HepG2 (cell line): ENCODE measurements around the gene CCT6A. TPM values are rescaled to one million over a fixed set of nuclear protein-coding genes. Genes with fewer than 3 reads are reported as not detected.

ENCODE experiments used
- ARID4A ChIP-seq: sonication (generic); formaldehyde crosslinking; IDR thresholded peaks from 2 replicates; pipeline ENCODE4 v1.5.0; 2020; ENCODE audit warnings: mild to moderate bottlenecking, missing genetic modification reagents, borderline replicate concordance
- ATM ChIP-seq: fragments of 450-650 bp; IDR thresholded peaks from 2 replicates; pipeline ENCODE4 v1.7.1; 2017; ENCODE audit warnings: mild to moderate bottlenecking, borderline replicate concordance
- BCL6 ChIP-seq: IDR thresholded peaks from 2 replicates; pipeline ENCODE4 v1.6.1; 2016; ENCODE audit warnings: missing genetic modification reagents, missing compliant biosample characterization
- HCFC1 ChIP-seq: fragments of 150-350 bp; IDR thresholded peaks from 2 replicates; pipeline ENCODE4 v1.6.1; 2014; ENCODE audit warnings: low read depth, low read length
- HOXA5 ChIP-seq: sonication (generic); formaldehyde crosslinking; IDR thresholded peaks from 2 replicates; pipeline ENCODE4 v1.4.0; 2020; ENCODE audit warnings: missing genetic modification reagents
- IRF1 ChIP-seq: sonication (generic); formaldehyde crosslinking; IDR thresholded peaks from 2 replicates; pipeline ENCODE4 v1.4.0; 2020; ENCODE audit warnings: low read depth, mild to moderate bottlenecking, missing genetic modification reagents
- IRF9 ChIP-seq: sonication (generic); formaldehyde crosslinking; IDR thresholded peaks from 2 replicates; pipeline ENCODE4 v1.8.0; 2022; ENCODE audit warnings: missing genetic modification reagents, mild to moderate bottlenecking, borderline replicate concordance
- LCORL ChIP-seq, 2 experiments: fragments of 450-650 bp in 1 of 2; sonication (generic) in 1 of 2; formaldehyde crosslinking in 1 of 2; IDR thresholded peaks; 2 replicates each; pipeline versions ENCODE4 v1.5.0 to v1.6.1; 2017 to 2020; ENCODE audit warnings: antibody characterized with exemption in 1 of 2, missing genetic modification reagents in 1 of 2
- NFIC ChIP-seq: IDR thresholded peaks from 2 replicates; pipeline ENCODE4 v1.6.1; 2012; ENCODE audit warnings: mild to moderate bottlenecking, low read length, inconsistent platforms
- PITX1 ChIP-seq: sonication (generic); formaldehyde crosslinking; IDR thresholded peaks from 2 replicates; pipeline ENCODE4 v1.5.1; 2020; ENCODE audit warnings: mild to moderate bottlenecking, missing genetic modification reagents
- RAD51 ChIP-seq: fragments of 450-650 bp; IDR thresholded peaks from 2 replicates; pipeline ENCODE4 v1.6.1; 2016; ENCODE audit warnings: borderline replicate concordance
- SMAD3 ChIP-seq: sonication (generic); formaldehyde crosslinking; IDR thresholded peaks from 2 replicates; pipeline ENCODE4 v1.4.0; 2020; ENCODE audit warnings: missing genetic modification reagents
- SOX13 ChIP-seq, 3 experiments: fragments of 450-650 bp in 1 of 3; sonication (generic) in 1 of 3; formaldehyde crosslinking in 1 of 3; IDR thresholded peaks in 2 of 3; conservative IDR thresholded peaks in 1 of 3; 2 replicates each; pipeline versions ENCODE4 v1.5.0 to v1.6.1; 2016 to 2020; ENCODE audit warnings: antibody characterized with exemption in 1 of 3, mild to moderate bottlenecking in 1 of 3, missing compliant biosample characterization in 1 of 3, missing genetic modification reagents in 1 of 3, moderate library complexity in 1 of 3
- SYNCRIP ChIP-seq: fragments of 200-400 bp; formaldehyde crosslinking; IDR thresholded peaks from 2 replicates; pipeline ENCODE4 v1.6.1; 2018; ENCODE audit warnings: mild to moderate bottlenecking, low read depth, low read length; ENCODE audit not compliant: insufficient read depth
- ZFP37 ChIP-seq: sonication (generic); formaldehyde crosslinking; IDR thresholded peaks from 2 replicates; pipeline ENCODE4 v1.4.0; 2020; ENCODE audit warnings: missing genetic modification reagents, borderline replicate concordance
- ZNF18 ChIP-seq: sonication (generic); formaldehyde crosslinking; IDR thresholded peaks from 2 replicates; pipeline ENCODE4 v1.8.0; 2022; ENCODE audit warnings: mild to moderate bottlenecking, missing genetic modification reagents; ENCODE audit not compliant: insufficient replicate concordance
- ZNF251 ChIP-seq: sonication (generic); formaldehyde crosslinking; IDR thresholded peaks from 2 replicates; pipeline ENCODE4 v1.9.0; 2021; ENCODE audit warnings: mild to moderate bottlenecking, missing genetic modification reagents
- ZNF317 ChIP-seq: sonication (generic); formaldehyde crosslinking; IDR thresholded peaks from 2 replicates; pipeline ENCODE4 v1.5.0; 2020; ENCODE audit warnings: mild to moderate bottlenecking, missing genetic modification reagents
- ZNF569 ChIP-seq: sonication (generic); formaldehyde crosslinking; IDR thresholded peaks from 2 replicates; pipeline ENCODE4 v1.5.0; 2020; ENCODE audit warnings: mild to moderate bottlenecking, missing genetic modification reagents, moderate library complexity, borderline replicate concordance
- ZNF619 ChIP-seq: sonication (generic); formaldehyde crosslinking; IDR thresholded peaks from 2 replicates; pipeline ENCODE4 v1.4.0; 2020; ENCODE audit warnings: mild to moderate bottlenecking, missing genetic modification reagents
- ZNF709 ChIP-seq: sonication (generic); formaldehyde crosslinking; IDR thresholded peaks from 2 replicates; pipeline ENCODE4 v1.5.0; 2020; ENCODE audit warnings: mild to moderate bottlenecking, missing genetic modification reagents
- ZNF713 ChIP-seq: sonication (generic); formaldehyde crosslinking; IDR thresholded peaks from 2 replicates; pipeline ENCODE4 v1.4.0; 2020; ENCODE audit warnings: mild to moderate bottlenecking, missing genetic modification reagents
- ZNF879 ChIP-seq: sonication (generic); formaldehyde crosslinking; IDR thresholded peaks from 2 replicates; pipeline ENCODE4 v1.8.1; 2023; ENCODE audit warnings: missing genetic modification reagents
- polyA plus RNA-seq, 8 experiments: library from polyadenylated mRNA; depleted of rRNA in 3 of 8; stranded (reverse) in 7 of 8; unstranded in 1 of 8; fragments of >200 nt; fragmentation: Illumina TruSeq in 4 of 8; extraction: Trizol in 4 of 8; gene quantifications; 2 replicates each; pipeline versions ENCODE4 v1.2.1 to v1.2.3, GENCODE V29; 2011 to 2016; ENCODE audit warnings: low read depth in 4 of 8, missing spikeins in 1 of 8, mixed read lengths in 1 of 8; ENCODE audit not compliant: insufficient read depth in 1 of 8
- total RNA-seq, 5 experiments: library from RNA; depleted of rRNA; stranded (reverse); fragments of >200 nt; fragmentation: Illumina TruSeq; extraction: Trizol; gene quantifications; 2 replicates each; pipeline ENCODE4 v1.2.3, GENCODE V29; 2016; ENCODE audit warnings: low read depth in 1 of 5

Gene CCT6A
- total and polyA plus RNA-seq, 2 of the 13 experiments (the other 11 are each of a cell fraction or from before 2014, with no cell fraction given) = 219 to 292 TPM

GRCh38 chr7:56007167-56007652, 44.4 kb upstream of the CCT6A start (continued):
- TF ChIP-seq IRF1 (CRISPR knock-in tag) (no peak), SYNCRIP (no peak), NFIC (peak; percentile 79), ZNF18 (CRISPR knock-in tag) (no peak), HCFC1 (no peak), ATM (no peak), ZNF709 (CRISPR knock-in tag) (no peak), BCL6 (CRISPR knock-in tag) (peak; percentile 92), ZNF569 (CRISPR knock-in tag) (no peak; the same call in 1 of the 2 replicates), RAD51 (no peak), LCORL (IDR thresholded peaks at IDR 0.05) (no peak), LCORL (CRISPR knock-in tag; IDR thresholded peaks at IDR 0.05) (peak; percentile 86), ZNF317 (CRISPR knock-in tag) (0 out of 2 replicates have a peak, but pooled peaks have one; percentile 24), SOX13 (IDR thresholded peaks at IDR 0.05) (no peak), SOX13 (CRISPR knock-in tag; conservative IDR thresholded peaks at IDR 0.05 in 1 of 2, IDR thresholded peaks at IDR 0.05 in 1 of 2) (peak in 1 of 2 experiments; percentile 84; a peak in 2 of 4 replicates), ZNF619 (peak; percentile 26; the same call in 1 of the 2 replicates), ARID4A (CRISPR knock-in tag) (peak; percentile 78; the same call in 1 of the 2 replicates), ZNF879 (CRISPR knock-in tag) (no peak), ZNF251 (CRISPR knock-in tag) (no peak), HOXA5 (CRISPR knock-in tag) (no peak), ZNF713 (CRISPR knock-in tag) (no peak), IRF9 (CRISPR knock-in tag) (0 out of 2 replicates have a peak, but pooled peaks have one; percentile 29), PITX1 (CRISPR knock-in tag) (peak; percentile 75; the same call in 1 of the 2 replicates), ZFP37 (peak; percentile 73; the same call in 1 of the 2 replicates), SMAD3 (CRISPR knock-in tag) (peak; percentile 91)
